GM12878 (cell line): Measurements from ENCODE around the gene PDIA4. TPM values are rescaled to one million over a fixed set of nuclear protein-coding genes. Genes with fewer than 3 reads are reported as not detected.

Source experiments
- ATAC-seq: fragments of 200-7000 bp; cut with Tn5 transposase; 3 replicates; pipeline ENCODE4 v1.9.1; 2020; ENCODE audit warnings: mild to moderate bottlenecking, moderate library complexity
- BruUV-seq: library from RNA; stranded (reverse); fragments of 400-500 nt; replicated peaks from 2 replicates; lab custom pipeline; 2021; lab: Mats Ljungman, UMichigan
- CTCF ChIA-PET: fragments of 300-600 bp; sonication (Branson Sonifier 250); formaldehyde crosslinking; extraction: SDS; loops from one replicate; lab custom pipeline; 2021; ENCODE audit warnings: inconsistent platforms; lab: Yijun Ruan, JAX
- POLR2A ChIA-PET: fragments of 350-600 bp; formaldehyde crosslinking; extraction: SDS; loops from one replicate; lab custom pipeline; 2021; ENCODE audit warnings: inconsistent platforms; lab: Charles Lee
- RAD21 ChIA-PET: fragments of 300-600 bp; sonication (Branson Sonifier 250); formaldehyde crosslinking; loops from one replicate; lab custom pipeline; 2023; ENCODE audit warnings: antibody characterized with exemption; ENCODE audit not compliant: unreplicated experiment; lab: Charles Lee
- SMC1A ChIA-PET: fragments of 300-600 bp; sonication (Branson Sonifier 250); formaldehyde crosslinking; loops from one replicate; lab custom pipeline; 2023; ENCODE audit not compliant: unreplicated experiment, uncharacterized antibody; lab: Charles Lee
- DNase-seq: peaks from one replicate; pipeline ENCODE4 v3.0.0-alpha.2; 2011; ENCODE audit warnings: low read depth, low spot score
- FAIRE-seq: peaks from 3 replicates; lab custom pipeline; 2011; peaks lifted over from hg19 to GRCh38; lab: Jason Lieb, UNC
- H2AFZ ChIP-seq: 2 replicates; pipeline ENCODE4 v1.6.0; 2011; ENCODE audit warnings: low read depth, low read length, control low read depth; ENCODE audit not compliant: control insufficient read depth
- H3K27ac ChIP-seq: 2 replicates; pipeline ENCODE4 v1.5.1; 2011; ENCODE audit warnings: control low read depth; ENCODE audit not compliant: control insufficient read depth, insufficient read depth
- H3K27me3 ChIP-seq, 2 experiments: replicated peaks in 1 of 2; 2 replicates each; pipeline versions ENCODE4 v1.6.0 to v1.6.1; 2011; ENCODE audit warnings: low read length in 1 of 2; ENCODE audit not compliant: control insufficient read depth in 2 of 2, insufficient read depth in 2 of 2
- H3K36me3 ChIP-seq, 2 experiments: 2 replicates each; pipeline ENCODE4 v1.5.1; 2011; ENCODE audit warnings: low read length in 1 of 2; ENCODE audit not compliant: control insufficient read depth in 2 of 2, insufficient read depth in 2 of 2
- H3K4me1 ChIP-seq: 2 replicates; pipeline ENCODE4 v1.6.1; 2011; ENCODE audit warnings: mild to moderate bottlenecking, low read length, moderate library complexity, mixed read lengths; ENCODE audit not compliant: control insufficient read depth, insufficient read depth
- H3K4me2 ChIP-seq: 2 replicates; pipeline ENCODE4 v1.6.0; 2011; ENCODE audit warnings: control low read depth; ENCODE audit not compliant: control insufficient read depth, insufficient read depth
- H3K4me3 ChIP-seq: fragments of 200-600 bp; sonication (generic); 2 replicates; pipeline ENCODE4 v1.5.1; 2016
- H3K79me2 ChIP-seq: 2 replicates; pipeline ENCODE4 v1.6.0; 2011; ENCODE audit warnings: low read length; ENCODE audit not compliant: control insufficient read depth, insufficient read depth
- H3K9ac ChIP-seq: 2 replicates; pipeline ENCODE4 v1.8.0; 2011; ENCODE audit warnings: low read length, control low read depth, mixed read lengths; ENCODE audit not compliant: control insufficient read depth, insufficient read depth
- H3K9me3 ChIP-seq: replicated peaks from 3 replicates; pipeline ENCODE4 v1.5.1; 2011; ENCODE audit warnings: mild to moderate bottlenecking, low read length; ENCODE audit not compliant: control insufficient read depth, insufficient read depth
- H4K20me1 ChIP-seq: 2 replicates; pipeline ENCODE4 v1.6.0; 2011; ENCODE audit not compliant: control insufficient read depth, insufficient read depth
- ATF2 ChIP-seq: IDR thresholded peaks from 2 replicates; pipeline ENCODE4 v1.6.1; 2012; ENCODE audit warnings: low read length, inconsistent platforms
- SMC3 ChIP-seq: IDR thresholded peaks from 2 replicates; pipeline ENCODE4 v1.6.1; 2011; ENCODE audit warnings: low read length, improper control_type of control experiment, borderline replicate concordance
- WGBS: methylation state at CpG from one replicate; pipeline ENCODE4 v1.1.6; 2016; ENCODE audit warnings: low lambda C conversion rate; ENCODE audit not compliant: insufficient replicate concordance, insufficient coverage; ENCODE audit errors: missing lambda C conversion rate; 5-methylcytosine and 5-hydroxymethylcytosine counted together
- in situ Hi-C: fragments of 300-500 bp; cut with MboI; formaldehyde crosslinking; loops from 9 replicates; pipeline ENCODE4 v1.14.3; 2018; ENCODE audit warnings: mixed read lengths
- intact Hi-C: fragments of 100-400 bp; cut with micrococcal nuclease; formaldehyde crosslinking; loops from one replicate; pipeline ENCODE4 v1.14.2; 2022; ENCODE audit not compliant: unreplicated experiment
- polyA plus RNA-seq, 11 experiments: library from polyadenylated mRNA; depleted of rRNA in 4 of 11; unstranded in 6 of 11; stranded (reverse) in 5 of 11; fragments of >200 nt; fragmentation: Nextera tagmentation in 4 of 11; fragmentation: Illumina TruSeq in 1 of 11; extraction: Ambion mirVana in 4 of 11; extraction: Trizol in 1 of 11; gene quantifications; 1 replicate in 1 of 11; 2 replicates in 10 of 11; pipeline versions ENCODE4 v1.2.1 to v1.2.3, GENCODE V29; 2011 to 2016; ENCODE audit warnings: inconsistent platforms in 2 of 11, missing spikeins in 2 of 11, low read depth in 1 of 11
- total RNA-seq, 4 experiments: library from RNA; depleted of rRNA in 3 of 4; stranded (reverse); fragments of >200 nt in 3 of 4; fragmentation: Illumina TruSeq in 1 of 4; extraction: Trizol in 1 of 4; gene quantifications; 2 replicates each; pipeline versions ENCODE4 v1.2.1 to v1.2.3, GENCODE V29; 2013 to 2021
- TF ChIP-seq, protein P1 (sequence below): fragments of 450-650 bp; conservative IDR thresholded peaks from 2 replicates; pipeline ENCODE4 v1.6.1; 2017; ENCODE audit warnings: mild to moderate bottlenecking, moderate library complexity
- TF ChIP-seq, protein P2 (sequence below), 3 experiments: IDR thresholded peaks in 2 of 3; conservative IDR thresholded peaks in 1 of 3; 2 replicates each; pipeline ENCODE4 v1.5.1; 2011; ENCODE audit warnings: low read depth in 3 of 3, low read length in 3 of 3, mild to moderate bottlenecking in 3 of 3, control low read depth in 2 of 3, moderate library complexity in 2 of 3, inconsistent platforms in 1 of 3, mixed read lengths in 1 of 3; ENCODE audit not compliant: control insufficient read depth in 2 of 3, insufficient read depth in 1 of 3; ENCODE audit errors: extremely low read depth in 1 of 3
- TF ChIP-seq, protein P3 (sequence below): fragments of 450-650 bp; IDR thresholded peaks from 2 replicates; pipeline ENCODE4 v1.6.1; 2016; ENCODE audit warnings: mild to moderate bottlenecking

The PDIA4 gene
- total and polyA plus RNA-seq, 10 of the 15 experiments (the other 5 are each of a cell fraction or from before 2014, with no cell fraction given): 7.1 to 306 (median 106) TPM

- no peak for TF ChIP-seq ATF2
Measured at GRCh38 chr7:149070372-149071125, 42.2 kb upstream of the PDIA4 start (continued).

GRCh38 chr7:149067869-149068268, 39.6 kb upstream of the PDIA4 start:
- Histone ChIP-seq H3K9ac (no peak overlapping the region), H2AFZ (no peak overlapping the region), H4K20me1 (no peaks in the 10 kb centered on the region), H3K79me2 (no peaks in the 10 kb centered on the region), H3K4me1 (peaks cover 10% of the 10 kb centered on the region; the same call in 1 of the 2 replicates), H3K4me3 (no peak overlapping the region), H3K36me3 (peaks cover 5 to 13% of the 10 kb centered on the region in 2 experiments; a peak in 3 of 4 replicates), H3K9me3 (no peaks in the 10 kb centered on the region), H3K27ac (no peak overlapping the region), H3K4me2 (no peak overlapping the region), H3K27me3 (no peaks in the 10 kb centered on the region)
- CTCF ChIA-PET: interaction anchor here (1.0 kb wide), 1 partner anchor 15 kb away, joined by 4 read pairs; no protein-coding TSS in a partner anchor
- TF ChIP-seq, protein P1, sequence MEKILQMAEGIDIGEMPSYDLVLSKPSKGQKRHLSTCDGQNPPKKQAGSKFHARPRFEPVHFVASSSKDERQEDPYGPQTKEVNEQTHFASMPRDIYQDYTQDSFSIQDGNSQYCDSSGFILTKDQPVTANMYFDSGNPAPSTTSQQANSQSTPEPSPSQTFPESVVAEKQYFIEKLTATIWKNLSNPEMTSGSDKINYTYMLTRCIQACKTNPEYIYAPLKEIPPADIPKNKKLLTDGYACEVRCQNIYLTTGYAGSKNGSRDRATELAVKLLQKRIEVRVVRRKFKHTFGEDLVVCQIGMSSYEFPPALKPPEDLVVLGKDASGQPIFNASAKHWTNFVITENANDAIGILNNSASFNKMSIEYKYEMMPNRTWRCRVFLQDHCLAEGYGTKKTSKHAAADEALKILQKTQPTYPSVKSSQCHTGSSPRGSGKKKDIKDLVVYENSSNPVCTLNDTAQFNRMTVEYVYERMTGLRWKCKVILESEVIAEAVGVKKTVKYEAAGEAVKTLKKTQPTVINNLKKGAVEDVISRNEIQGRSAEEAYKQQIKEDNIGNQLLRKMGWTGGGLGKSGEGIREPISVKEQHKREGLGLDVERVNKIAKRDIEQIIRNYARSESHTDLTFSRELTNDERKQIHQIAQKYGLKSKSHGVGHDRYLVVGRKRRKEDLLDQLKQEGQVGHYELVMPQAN: no peak
- peak; percentile 35; the same call in 1 of the 2 replicates for TF ChIP-seq SMC3
- TF ChIP-seq, protein P2, sequence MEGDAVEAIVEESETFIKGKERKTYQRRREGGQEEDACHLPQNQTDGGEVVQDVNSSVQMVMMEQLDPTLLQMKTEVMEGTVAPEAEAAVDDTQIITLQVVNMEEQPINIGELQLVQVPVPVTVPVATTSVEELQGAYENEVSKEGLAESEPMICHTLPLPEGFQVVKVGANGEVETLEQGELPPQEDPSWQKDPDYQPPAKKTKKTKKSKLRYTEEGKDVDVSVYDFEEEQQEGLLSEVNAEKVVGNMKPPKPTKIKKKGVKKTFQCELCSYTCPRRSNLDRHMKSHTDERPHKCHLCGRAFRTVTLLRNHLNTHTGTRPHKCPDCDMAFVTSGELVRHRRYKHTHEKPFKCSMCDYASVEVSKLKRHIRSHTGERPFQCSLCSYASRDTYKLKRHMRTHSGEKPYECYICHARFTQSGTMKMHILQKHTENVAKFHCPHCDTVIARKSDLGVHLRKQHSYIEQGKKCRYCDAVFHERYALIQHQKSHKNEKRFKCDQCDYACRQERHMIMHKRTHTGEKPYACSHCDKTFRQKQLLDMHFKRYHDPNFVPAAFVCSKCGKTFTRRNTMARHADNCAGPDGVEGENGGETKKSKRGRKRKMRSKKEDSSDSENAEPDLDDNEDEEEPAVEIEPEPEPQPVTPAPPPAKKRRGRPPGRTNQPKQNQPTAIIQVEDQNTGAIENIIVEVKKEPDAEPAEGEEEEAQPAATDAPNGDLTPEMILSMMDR (IDR thresholded peaks at IDR 0.05 in 2 of 3, conservative IDR thresholded peaks at IDR 0.05 in 1 of 3; ENCODE audit: control insufficient read depth in 2 of 3, extremely low read depth in 1 of 3, insufficient read depth in 1 of 3, low read depth in 3 of 3, low read length in 3 of 3): peak; percentile 34 to 38 (median 35); a peak in 5 of 6 replicates
- TF ChIP-seq, protein P3, sequence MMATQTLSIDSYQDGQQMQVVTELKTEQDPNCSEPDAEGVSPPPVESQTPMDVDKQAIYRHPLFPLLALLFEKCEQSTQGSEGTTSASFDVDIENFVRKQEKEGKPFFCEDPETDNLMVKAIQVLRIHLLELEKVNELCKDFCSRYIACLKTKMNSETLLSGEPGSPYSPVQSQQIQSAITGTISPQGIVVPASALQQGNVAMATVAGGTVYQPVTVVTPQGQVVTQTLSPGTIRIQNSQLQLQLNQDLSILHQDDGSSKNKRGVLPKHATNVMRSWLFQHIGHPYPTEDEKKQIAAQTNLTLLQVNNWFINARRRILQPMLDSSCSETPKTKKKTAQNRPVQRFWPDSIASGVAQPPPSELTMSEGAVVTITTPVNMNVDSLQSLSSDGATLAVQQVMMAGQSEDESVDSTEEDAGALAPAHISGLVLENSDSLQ: peak; percentile 47; the same call in 1 of the 2 replicates
- SMC1A ChIA-PET: no interaction called here
- ATAC-seq: no peak
- 61% methylated on average over 4 of the region's 4 CpGs for WGBS
- RAD21 ChIA-PET: no interaction called here
- FAIRE-seq: peak; percentile 7
- POLR2A ChIA-PET: interaction anchor here (0.6 kb wide), 1 partner anchor 347 kb away, joined by 3 read pairs; no protein-coding TSS in a partner anchor
- no TSS peak for BruUV-seq
- intact Hi-C loops (no loop called here), in situ Hi-C loops (no loop called here)
- DNase-seq: no peak
